ENCODE measurements around the gene CPNE5. TPM values are rescaled to one million over a fixed set of nuclear protein-coding genes. Genes with fewer than 3 reads are reported as not detected.

Gene CPNE5
- total and polyA plus RNA-seq, 2 of the 4 experiments (the other 2 are of a cell fraction), result 0.07 TPM; not detected in 1

GRCh38 chr6:36791521-36792135 lies 47.6 kb downstream of the CPNE5 start:
- Histone ChIP-seq H3K18ac (ENCODE audit: low read depth, low read length) (no peak overlapping the region), H2AK9ac (replicated peaks; ENCODE audit: low read depth, low read length, poor library complexity) (no peak overlapping the region), H2BK20ac (ENCODE audit: low read depth, low read length) (no peak overlapping the region), H4K20me1 (ENCODE audit: insufficient read depth, low read length) (no peaks in the 10 kb centered on the region), H3K4me1 (ENCODE audit: control insufficient read depth, insufficient read depth, low read length) (no peaks in the 10 kb centered on the region), H3K4me2 (ENCODE audit: low read depth, low read length) (no peak overlapping the region), H2AK5ac (ENCODE audit: low read depth, low read length) (no peak overlapping the region), H3K14ac (replicated peaks; ENCODE audit: low read depth, low read length) (no peak overlapping the region), H3K9ac (ENCODE audit: low read depth, low read length) (no peak overlapping the region), H2AFZ (replicated peaks; ENCODE audit: low read length, poor library complexity) (no peak overlapping the region), H3K27me3 (ENCODE audit: control insufficient read depth, insufficient read depth, low read length) (peaks cover 54% of the 10 kb centered on the region), H4K91ac (ENCODE audit: insufficient read depth, low read depth, low read length) (no peak overlapping the region), H3K36me3 (ENCODE audit: control insufficient read depth, insufficient read depth, low read length) (no peaks in the 10 kb centered on the region), H3K27ac (ENCODE audit: insufficient read depth, low read length) (no peak overlapping the region), H3K9me1 (ENCODE audit: insufficient read depth, low read length) (no peaks in the 10 kb centered on the region), H3K4me3 (ENCODE audit: insufficient read depth, low read depth, low read length) (no peak overlapping the region), H2BK15ac (ENCODE audit: low read depth, low read length) (no peak overlapping the region), H3K79me1 (ENCODE audit: low read depth in 1 of 2, low read length in 2 of 2) (no peaks in the 10 kb centered on the region), H2BK120ac (ENCODE audit: low read depth, low read length) (no peak overlapping the region), H4K5ac (ENCODE audit: low read depth, low read length) (no peak overlapping the region), H3K4ac (ENCODE audit: low read depth, low read length) (no peak overlapping the region), H2BK5ac (ENCODE audit: low read depth, low read length, poor library complexity, severe bottlenecking) (no peak overlapping the region), H4K8ac (ENCODE audit: low read depth in 2 of 2, low read length in 2 of 2) (no peak overlapping the region), H3K9me3 (ENCODE audit: control insufficient read depth, insufficient read depth, low read length) (no peaks in the 10 kb centered on the region), H3K56ac (ENCODE audit: extremely low read depth, insufficient read depth, low read length) (no peak overlapping the region), H3K23ac (ENCODE audit: low read depth, low read length) (no peak overlapping the region)
- BruUV-seq (replicated peaks), result no TSS peak
- CTCF ChIA-PET, result interaction anchor here (0.8 kb wide), 1 partner anchor 9 kb away, joined by 6 read pairs; no protein-coding TSS in a partner anchor
- POLR2A ChIA-PET (ENCODE audit: unreplicated experiment), result no interaction called here
- intact Hi-C loops (cut with micrococcal nuclease), result loop anchor here (5.0 kb wide), 1 partner anchor 46 kb away; the partner anchor contains the start of gene CPNE5
- dilution Hi-C loops (cut with HindIII; ENCODE audit: low sequenced_read_pairs, unreplicated experiment), result no loop called here
- no peak for DNase-seq
- WGBS, 2 experiments (ENCODE audit: extremely low coverage in 2 of 2, insufficient read length in 1 of 2), result 80% methylated on average over 2 of the region's 10 CpGs; no CpG with 5 or more reads in 1 of the 2 experiments
- no peak for ATAC-seq (ENCODE audit: low read depth)
- in situ Hi-C loops (cut with MboI; ENCODE audit: low sequenced_read_pairs), result no loop called here
- TF ChIP-seq BHLHE40 (IDR thresholded peaks at IDR 0.05; ENCODE audit: low read depth, low read length) (no peak), FOS (IDR thresholded peaks at IDR 0.05; ENCODE audit: low read depth, low read length) (no peak), USF2 (IDR thresholded peaks at IDR 0.05; ENCODE audit: low read depth, low read length) (no peak), CHD1 (IDR thresholded peaks at IDR 0.05; ENCODE audit: low read depth, low read length) (no peak), CEBPB (IDR thresholded peaks at IDR 0.05; ENCODE audit: low read depth, low read length) (no peak), MXI1 (IDR thresholded peaks at IDR 0.05; ENCODE audit: borderline replicate concordance, low read depth, low read length) (no peak), RAD21 (IDR thresholded peaks at IDR 0.05; ENCODE audit: low read length) (no peak), RFX5 (IDR thresholded peaks at IDR 0.05; ENCODE audit: low read depth, low read length) (no peak), MAZ (IDR thresholded peaks at IDR 0.05; ENCODE audit: borderline replicate concordance, low read depth, low read length) (no peak), POLR2A (IDR thresholded peaks at IDR 0.05; ENCODE audit: low read depth, low read length) (no peak), RCOR1 (IDR thresholded peaks at IDR 0.05; ENCODE audit: insufficient replicate concordance, low read length) (no peak)
- TF ChIP-seq, protein P1, sequence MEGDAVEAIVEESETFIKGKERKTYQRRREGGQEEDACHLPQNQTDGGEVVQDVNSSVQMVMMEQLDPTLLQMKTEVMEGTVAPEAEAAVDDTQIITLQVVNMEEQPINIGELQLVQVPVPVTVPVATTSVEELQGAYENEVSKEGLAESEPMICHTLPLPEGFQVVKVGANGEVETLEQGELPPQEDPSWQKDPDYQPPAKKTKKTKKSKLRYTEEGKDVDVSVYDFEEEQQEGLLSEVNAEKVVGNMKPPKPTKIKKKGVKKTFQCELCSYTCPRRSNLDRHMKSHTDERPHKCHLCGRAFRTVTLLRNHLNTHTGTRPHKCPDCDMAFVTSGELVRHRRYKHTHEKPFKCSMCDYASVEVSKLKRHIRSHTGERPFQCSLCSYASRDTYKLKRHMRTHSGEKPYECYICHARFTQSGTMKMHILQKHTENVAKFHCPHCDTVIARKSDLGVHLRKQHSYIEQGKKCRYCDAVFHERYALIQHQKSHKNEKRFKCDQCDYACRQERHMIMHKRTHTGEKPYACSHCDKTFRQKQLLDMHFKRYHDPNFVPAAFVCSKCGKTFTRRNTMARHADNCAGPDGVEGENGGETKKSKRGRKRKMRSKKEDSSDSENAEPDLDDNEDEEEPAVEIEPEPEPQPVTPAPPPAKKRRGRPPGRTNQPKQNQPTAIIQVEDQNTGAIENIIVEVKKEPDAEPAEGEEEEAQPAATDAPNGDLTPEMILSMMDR (conservative IDR thresholded peaks at IDR 0.05; ENCODE audit: low read depth, low read length), result no peak
